ENCODE data around the gene LMNTD1.

- TF ChIP-seq CTCF (conservative IDR thresholded peaks at IDR 0.05) (no peak), EZH2 (IDR thresholded peaks at IDR 0.05; ENCODE audit: low read depth) (no peak)
Measured at GRCh38 chr12:25552681-25553080, 402 bp downstream of the LMNTD1 start.

Data from PC-9 (cell line).